SU-DHL-6 (cell line): ENCODE measurements around the gene KCNH1.

Source experiments
- H2AFZ ChIP-seq: fragments of 200-600 bp; sonication (generic); 2 replicates; pipeline ENCODE4 v1.6.1; 2014; ENCODE audit warnings: low read depth, mild to moderate bottlenecking, moderate library complexity, mixed read lengths, antibody characterized with exemption, low read length; ENCODE audit not compliant: severe bottlenecking
- H3F3A ChIP-seq: fragments of 200-600 bp; shearing (Covaris generic); 2 replicates; pipeline ENCODE4 v1.6.0; 2016; ENCODE audit warnings: antibody characterized with exemption, mild to moderate bottlenecking; ENCODE audit not compliant: insufficient read depth
- H3K27ac ChIP-seq: fragments of 200-600 bp; sonication (generic); 2 replicates; pipeline ENCODE4 v1.5.1; 2016; ENCODE audit warnings: low read depth, mild to moderate bottlenecking, low read length, moderate library complexity, mixed read lengths
- H3K27me3 ChIP-seq: fragments of 200-600 bp; sonication (generic), shearing (Covaris generic); 2 replicates; pipeline ENCODE4 v1.6.0; 2014; ENCODE audit warnings: mild to moderate bottlenecking, low read length
- H3K36me3 ChIP-seq: fragments of 200-600 bp; sonication (generic); 2 replicates; pipeline ENCODE4 v1.6.1; 2014; ENCODE audit warnings: mild to moderate bottlenecking, low read length, mixed read lengths
- H3K4me2 ChIP-seq: fragments of 300-600, 200-600 bp; shearing (Covaris generic), sonication (generic); 2 replicates; pipeline ENCODE4 v1.6.0; 2014; ENCODE audit warnings: low read length, low read depth, mild to moderate bottlenecking; ENCODE audit not compliant: poor library complexity, severe bottlenecking
- H3K4me3 ChIP-seq: fragments of 200-600 bp; sonication (generic); 2 replicates; pipeline ENCODE4 v1.5.1; 2014; ENCODE audit warnings: antibody characterized with exemption, low read length, mild to moderate bottlenecking, mixed read lengths; ENCODE audit not compliant: insufficient read depth, poor library complexity, severe bottlenecking
- H3K79me2 ChIP-seq: fragments of 200-600 bp; sonication (generic); 2 replicates; pipeline ENCODE4 v1.6.1; 2014; ENCODE audit warnings: mild to moderate bottlenecking, low read length, moderate library complexity; ENCODE audit not compliant: insufficient read depth
- H3K9ac ChIP-seq: fragments of 200-600 bp; sonication (generic); 2 replicates; pipeline ENCODE4 v1.7.0; 2014; ENCODE audit warnings: mild to moderate bottlenecking, low read length
- H3K9me2 ChIP-seq: fragments of 200-600 bp; sonication (generic); replicated peaks from 2 replicates; pipeline ENCODE4 v1.6.1; 2014; ENCODE audit warnings: low read length; ENCODE audit not compliant: insufficient read depth
- H3K9me3 ChIP-seq: fragments of 200-600 bp; sonication (generic); 2 replicates; pipeline ENCODE4 v1.6.1; 2014; ENCODE audit warnings: low read length, mixed read lengths; ENCODE audit not compliant: insufficient read depth
- H4K20me1 ChIP-seq: fragments of 200-600 bp; sonication (generic); 2 replicates; pipeline ENCODE4 v1.6.1; 2014; ENCODE audit warnings: low read depth, mild to moderate bottlenecking, antibody characterized with exemption, low read length, moderate library complexity, mixed read lengths
- CTCF ChIP-seq: fragments of 200-600 bp; sonication (generic); IDR thresholded peaks from one replicate; pipeline ENCODE4 v1.5.1; 2017; ENCODE audit warnings: antibody characterized with exemption, mild to moderate bottlenecking, low read length, moderate library complexity; ENCODE audit not compliant: insufficient read depth, poor library complexity, severe bottlenecking
- EZH2phosphoT487 ChIP-seq: fragments of 200-600 bp; sonication (generic), shearing (Covaris generic); conservative IDR thresholded peaks from 2 replicates; pipeline ENCODE4 v1.6.1; 2018; ENCODE audit warnings: mild to moderate bottlenecking, antibody characterized with exemption, low read length, moderate library complexity, mixed read lengths

The KCNH1 gene

GRCh38 chr1:210657806-210658205 lies 476.1 kb downstream of the KCNH1 start:
- Histone ChIP-seq H3K36me3 (no peaks in the 10 kb centered on the region), H3F3A (no peaks in the 10 kb centered on the region), H3K27me3 (no peaks in the 10 kb centered on the region), H3K4me2 (no peak overlapping the region), H3K4me3 (no peak overlapping the region), H3K27ac (no peak overlapping the region), H2AFZ (no peak overlapping the region), H3K9me2 (no peaks in the 10 kb centered on the region), H4K20me1 (no peaks in the 10 kb centered on the region), H3K79me2 (no peaks in the 10 kb centered on the region), H3K9me3 (no peaks in the 10 kb centered on the region), H3K9ac (no peak overlapping the region)
- no peak for TF ChIP-seq CTCF
- no peak for TF ChIP-seq EZH2phosphoT487

GRCh38 chr1:210655511-210655910 lies 478.4 kb downstream of the KCNH1 start:
- no peaks in the 10 kb centered on the region for H4K20me1 ChIP-seq
- no peaks in the 10 kb centered on the region for H3K27me3 ChIP-seq
- no peaks in the 10 kb centered on the region for H3K9me2 ChIP-seq
- no peaks in the 10 kb centered on the region for H3K9me3 ChIP-seq
- TF ChIP-seq EZH2phosphoT487 (no peak), CTCF (no peak)
- H3K4me3 ChIP-seq: no peak overlapping the region
- H3K4me2 ChIP-seq: no peak overlapping the region
- H3K27ac ChIP-seq: no peak overlapping the region
- H3F3A ChIP-seq: no peaks in the 10 kb centered on the region
- H3K9ac ChIP-seq: no peak overlapping the region
- H2AFZ ChIP-seq: no peak overlapping the region
- H3K36me3 ChIP-seq: no peaks in the 10 kb centered on the region
- no peaks in the 10 kb centered on the region for H3K79me2 ChIP-seq

- no peak overlapping the region for H3K4me3 ChIP-seq
- H3K79me2 ChIP-seq: no peaks in the 10 kb centered on the region
- no peaks in the 10 kb centered on the region for H3K27me3 ChIP-seq
- no peaks in the 10 kb centered on the region for H3K9me2 ChIP-seq
- no peaks in the 10 kb centered on the region for H4K20me1 ChIP-seq
- no peak overlapping the region for H2AFZ ChIP-seq
- H3K36me3 ChIP-seq: no peaks in the 10 kb centered on the region
- H3K9ac ChIP-seq: no peak overlapping the region
- H3F3A ChIP-seq: no peaks in the 10 kb centered on the region
- H3K9me3 ChIP-seq: no peaks in the 10 kb centered on the region
- no peak overlapping the region for H3K27ac ChIP-seq
- TF ChIP-seq CTCF (no peak), EZH2phosphoT487 (no peak)
- no peak overlapping the region for H3K4me2 ChIP-seq
Observed at GRCh38 chr1:210654176-210654981, 479.6 kb downstream of the KCNH1 start.
